Activated T-helper 17 cell treated with anti-CD3 and anti-CD28 coated beads, Interleukin-2, amount 50 U/mL, for 72 hours (primary cell): ENCODE data around the gene KCNJ4. TPM values are rescaled to one million over a fixed set of nuclear protein-coding genes. Genes with fewer than 3 reads are reported as not detected.

Source experiments
- ATAC-seq: fragments of 150-1000 bp; cut with Tn5 transposase; replicated peaks from 2 replicates; pipeline ENCODE4 v1.10.0; 2021; ENCODE audit warnings: mild to moderate bottlenecking, moderate library complexity
- H3K27ac Mint-ChIP-seq: one replicate; pipeline ENCODE4 v1.8.0; 2022; ENCODE audit warnings: mixed read lengths
- H3K27me3 Mint-ChIP-seq: one replicate; pipeline ENCODE4 v1.8.0; 2022; ENCODE audit warnings: mixed read lengths
- H3K36me3 Mint-ChIP-seq: one replicate; pipeline ENCODE4 v1.8.0; 2022; ENCODE audit warnings: low read depth, mild to moderate bottlenecking, mixed read lengths
- H3K4me1 Mint-ChIP-seq: one replicate; pipeline ENCODE4 v1.8.0; 2022; ENCODE audit warnings: mixed read lengths
- H3K4me3 Mint-ChIP-seq: one replicate; pipeline ENCODE4 v1.8.0; 2022; ENCODE audit warnings: mild to moderate bottlenecking, mixed read lengths
- H3K9me3 Mint-ChIP-seq: one replicate; pipeline ENCODE4 v1.8.0; 2022; ENCODE audit warnings: mixed read lengths
- total RNA-seq, 2 donors: library from RNA; stranded (reverse); gene quantifications; one replicate each; pipeline ENCODE4 v1.2.3, GENCODE V29; 2022

The KCNJ4 gene
- total RNA-seq, result not detected

- H3K27ac Mint-ChIP-seq, result no peak within 1 kb of the TSS
- ATAC-seq, result no peak
Measured at GRCh38 chr22:38455076-38455529, at the start of gene KCNJ4. Gene KCNJ4, minus strand, starts transcription at chr22:38455199. Its CDS starts 27,067 bp downstream, at chr22:38428132.

DNA sequence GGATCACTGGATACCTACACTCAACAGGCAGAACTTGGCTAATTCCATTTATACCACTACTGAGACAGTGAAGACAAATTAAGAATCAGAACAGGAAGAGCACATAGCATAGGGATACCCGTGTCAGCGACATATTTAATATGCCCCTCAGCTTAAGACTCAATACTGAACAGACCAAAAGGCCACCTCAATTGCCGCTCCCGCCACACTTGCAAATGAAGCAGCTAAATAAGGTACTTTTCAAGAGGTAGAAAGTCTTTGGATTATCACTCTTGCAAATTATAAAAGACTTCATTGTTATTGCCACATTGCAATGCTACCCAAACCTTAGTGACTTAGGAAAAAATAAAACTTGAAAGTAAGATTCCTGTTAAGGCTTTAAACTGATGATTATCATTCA is 48.0 kb upstream of the KCNJ4 start:
- H3K4me3 Mint-ChIP-seq, result peak overlapping the region; percentile 89
- H3K27ac Mint-ChIP-seq, result peak overlapping the region; percentile 97
- peaks cover 87% of the 10 kb centered on the region for H3K36me3 Mint-ChIP-seq
- H3K27me3 Mint-ChIP-seq, result no peaks in the 10 kb centered on the region
- H3K9me3 Mint-ChIP-seq, result no peaks in the 10 kb centered on the region
- ATAC-seq, result no peak
- H3K4me1 Mint-ChIP-seq, result peaks cover 44% of the 10 kb centered on the region

More at GRCh38 chr22:38455076-38455529, at the start of gene KCNJ4:
- H3K27me3 Mint-ChIP-seq, result peaks cover 50% of the 10 kb centered on the region
- no peaks in the 10 kb centered on the region for H3K9me3 Mint-ChIP-seq
- peak within 1 kb of the TSS; percentile 57 for H3K4me3 Mint-ChIP-seq
- peaks cover 8% of the 10 kb centered on the region for H3K36me3 Mint-ChIP-seq
- H3K4me1 Mint-ChIP-seq, result no peaks in the 10 kb centered on the region

DNA sequence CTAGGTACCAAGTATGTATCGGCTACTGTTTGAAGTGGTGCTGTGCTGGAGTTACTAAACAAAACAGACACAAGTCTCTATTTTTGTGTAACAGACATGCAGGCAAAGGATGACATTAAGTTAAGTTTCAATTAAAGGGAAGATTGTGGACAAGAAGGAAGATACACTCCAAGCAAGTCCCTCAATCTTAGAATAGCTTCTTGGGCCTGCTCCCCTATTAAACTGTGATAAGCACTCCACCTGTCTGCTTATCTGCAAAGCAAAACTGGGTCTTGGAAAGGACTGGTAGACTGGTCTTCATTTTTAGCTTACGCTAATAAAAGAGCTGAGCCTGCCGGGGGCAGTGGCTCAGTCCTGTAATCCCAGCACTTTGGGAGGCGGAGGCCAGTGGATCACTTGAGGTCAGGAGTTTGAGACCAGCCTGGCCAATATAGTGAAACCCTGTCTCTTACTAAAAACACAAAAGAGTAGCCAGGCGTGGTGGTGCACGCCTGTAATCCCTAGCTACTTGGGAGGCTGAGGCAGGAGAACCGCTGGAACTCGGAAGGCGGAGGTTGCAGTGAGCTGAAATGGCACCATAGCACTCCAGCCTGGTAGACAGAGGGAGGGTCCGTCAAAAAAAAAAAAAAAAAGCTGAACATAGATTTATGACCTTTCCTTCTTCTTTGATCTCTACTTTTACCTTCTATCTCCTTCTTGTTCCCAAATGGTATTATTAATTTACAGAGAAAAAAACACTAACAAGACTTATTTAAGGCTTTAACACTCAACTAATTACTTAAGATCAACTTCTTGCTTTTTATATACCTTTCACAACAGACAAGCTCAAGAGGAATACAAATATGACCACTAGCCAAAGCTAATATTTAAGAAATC is 47.0 kb upstream of the KCNJ4 start:
- no peak for ATAC-seq
- Mint-ChIP-seq H3K4me1 (peaks cover 44% of the 10 kb centered on the region), H3K36me3 (peaks cover 97% of the 10 kb centered on the region), H3K9me3 (no peaks in the 10 kb centered on the region), H3K27me3 (no peaks in the 10 kb centered on the region), H3K4me3 (peak overlapping the region; percentile 89), H3K27ac (peak overlapping the region; percentile 97)

DNA sequence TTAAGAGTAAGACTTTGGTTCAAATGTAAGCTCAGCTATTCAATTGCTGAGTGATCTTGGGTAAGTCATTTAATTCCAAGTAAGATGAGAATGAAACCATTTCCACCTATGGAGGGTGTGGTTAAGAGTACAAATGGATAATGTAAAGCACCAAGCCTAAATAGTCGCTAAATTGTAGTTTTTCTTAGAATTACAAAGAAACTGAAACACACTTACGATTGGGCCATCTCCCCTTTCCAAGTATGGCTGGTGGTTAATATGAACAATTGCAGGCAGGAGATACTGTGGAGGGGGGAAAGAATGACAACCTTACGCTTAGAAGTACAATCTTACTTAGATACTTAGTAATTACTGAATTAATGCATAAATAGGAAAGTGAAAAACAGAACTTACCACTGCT is 42.9 kb upstream of the KCNJ4 start:
- peaks cover 31% of the 10 kb centered on the region for H3K4me1 Mint-ChIP-seq
- H3K9me3 Mint-ChIP-seq, result no peaks in the 10 kb centered on the region
- H3K36me3 Mint-ChIP-seq, result peaks cover 100% of the 10 kb centered on the region
- H3K27ac Mint-ChIP-seq, result no peak overlapping the region
- H3K4me3 Mint-ChIP-seq, result peak overlapping the region; percentile 59
- H3K27me3 Mint-ChIP-seq, result no peaks in the 10 kb centered on the region
- peak; percentile 80 for ATAC-seq

- Mint-ChIP-seq H3K9me3 (no peaks in the 10 kb centered on the region), H3K4me3 (no peak overlapping the region), H3K27ac (no peak overlapping the region), H3K36me3 (peaks cover 100% of the 10 kb centered on the region), H3K4me1 (peaks cover 20% of the 10 kb centered on the region), H3K27me3 (no peaks in the 10 kb centered on the region)
- ATAC-seq, result no peak
Measured at GRCh38 chr22:38494939-38495338, 39.9 kb upstream of the KCNJ4 start.

- no peak overlapping the region for H3K27ac Mint-ChIP-seq
- H3K36me3 Mint-ChIP-seq, result peaks cover 100% of the 10 kb centered on the region
- peaks cover 23% of the 10 kb centered on the region for H3K4me1 Mint-ChIP-seq
- no peak for ATAC-seq
- no peaks in the 10 kb centered on the region for H3K9me3 Mint-ChIP-seq
- H3K4me3 Mint-ChIP-seq, result no peak overlapping the region
- H3K27me3 Mint-ChIP-seq, result no peaks in the 10 kb centered on the region
Measured at GRCh38 chr22:38494498-38494897, 39.5 kb upstream of the KCNJ4 start.

DNA sequence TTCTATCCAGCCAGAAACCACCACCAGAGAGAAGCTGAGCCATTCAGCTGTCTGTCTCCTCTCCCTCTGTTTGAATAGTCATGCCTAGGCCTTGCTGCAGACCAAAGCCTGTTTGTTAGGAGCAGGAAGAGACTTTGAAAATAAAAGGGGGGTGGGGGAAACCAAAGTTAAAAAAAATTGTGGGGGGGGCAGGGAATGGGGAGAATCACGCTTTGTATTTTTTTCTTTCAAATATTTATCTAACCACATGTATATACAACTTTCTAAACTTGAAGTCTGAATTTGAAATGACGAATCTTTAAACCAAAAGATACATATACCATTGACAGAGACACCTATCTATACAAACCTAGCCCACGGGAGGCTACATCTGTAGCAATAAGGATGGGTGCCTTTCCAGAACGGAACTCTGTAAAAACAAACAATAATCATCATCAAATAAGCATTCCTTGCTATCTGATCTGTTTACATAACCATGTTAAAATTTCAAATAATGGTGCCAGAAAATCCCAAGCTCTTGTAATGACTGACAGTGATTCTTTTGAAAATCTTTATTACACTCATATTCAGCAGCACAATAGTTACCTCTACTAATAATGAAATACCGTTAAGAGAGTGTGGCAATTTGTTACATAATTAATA is 36.8 kb upstream of the KCNJ4 start:
- H3K27ac Mint-ChIP-seq, result no peak overlapping the region
- no peak overlapping the region for H3K4me3 Mint-ChIP-seq
- H3K36me3 Mint-ChIP-seq, result peaks cover 100% of the 10 kb centered on the region
- no peaks in the 10 kb centered on the region for H3K27me3 Mint-ChIP-seq
- ATAC-seq, result no peak
- peaks cover 28% of the 10 kb centered on the region for H3K4me1 Mint-ChIP-seq
- no peaks in the 10 kb centered on the region for H3K9me3 Mint-ChIP-seq

- Mint-ChIP-seq H3K9me3 (no peaks in the 10 kb centered on the region), H3K4me1 (peaks cover 28% of the 10 kb centered on the region), H3K27me3 (no peaks in the 10 kb centered on the region), H3K36me3 (peaks cover 100% of the 10 kb centered on the region), H3K27ac (peak overlapping the region; percentile 87), H3K4me3 (peak overlapping the region; percentile 7)
- ATAC-seq, result no peak
Measured at GRCh38 chr22:38490915-38491314, 35.9 kb upstream of the KCNJ4 start.

GRCh38 chr22:38490475-38490874 is 35.5 kb upstream of the KCNJ4 start:
- Mint-ChIP-seq H3K36me3 (peaks cover 100% of the 10 kb centered on the region), H3K9me3 (no peaks in the 10 kb centered on the region), H3K27ac (peak overlapping the region; percentile 87), H3K4me3 (peak overlapping the region; percentile 7), H3K27me3 (no peaks in the 10 kb centered on the region), H3K4me1 (peaks cover 28% of the 10 kb centered on the region)
- no peak for ATAC-seq

GRCh38 chr22:38489561-38490145 is 34.7 kb upstream of the KCNJ4 start:
- H3K27ac Mint-ChIP-seq, result peak overlapping the region; percentile 68
- H3K36me3 Mint-ChIP-seq, result peaks cover 100% of the 10 kb centered on the region
- H3K27me3 Mint-ChIP-seq, result no peaks in the 10 kb centered on the region
- no peak for ATAC-seq
- H3K9me3 Mint-ChIP-seq, result no peaks in the 10 kb centered on the region
- H3K4me1 Mint-ChIP-seq, result peaks cover 25% of the 10 kb centered on the region
- peak overlapping the region; percentile 16 for H3K4me3 Mint-ChIP-seq

DNA sequence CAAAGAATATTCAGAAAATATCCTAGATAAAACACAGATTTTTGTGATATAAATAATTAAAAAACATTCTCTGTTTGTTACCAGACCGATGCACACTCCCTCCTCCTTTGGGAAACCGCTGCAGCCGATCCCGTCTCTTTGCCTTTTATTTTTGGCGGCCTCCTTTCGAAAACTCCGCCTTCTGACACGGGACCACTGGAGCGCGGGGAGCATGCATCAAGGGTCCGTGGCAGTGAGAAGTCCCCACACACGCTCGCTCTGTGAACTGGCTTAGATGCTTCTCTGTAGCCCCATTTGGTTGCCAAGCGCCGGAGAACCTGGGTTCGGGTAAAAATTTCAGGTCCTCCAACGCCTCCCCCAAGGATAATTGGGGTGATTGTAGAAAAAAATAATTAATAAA is 34.1 kb upstream of the KCNJ4 start:
- Mint-ChIP-seq H3K27me3 (no peaks in the 10 kb centered on the region), H3K36me3 (peaks cover 100% of the 10 kb centered on the region), H3K9me3 (no peaks in the 10 kb centered on the region), H3K27ac (peak overlapping the region; percentile 68), H3K4me3 (no peak overlapping the region), H3K4me1 (peaks cover 26% of the 10 kb centered on the region)
- no peak for ATAC-seq

DNA sequence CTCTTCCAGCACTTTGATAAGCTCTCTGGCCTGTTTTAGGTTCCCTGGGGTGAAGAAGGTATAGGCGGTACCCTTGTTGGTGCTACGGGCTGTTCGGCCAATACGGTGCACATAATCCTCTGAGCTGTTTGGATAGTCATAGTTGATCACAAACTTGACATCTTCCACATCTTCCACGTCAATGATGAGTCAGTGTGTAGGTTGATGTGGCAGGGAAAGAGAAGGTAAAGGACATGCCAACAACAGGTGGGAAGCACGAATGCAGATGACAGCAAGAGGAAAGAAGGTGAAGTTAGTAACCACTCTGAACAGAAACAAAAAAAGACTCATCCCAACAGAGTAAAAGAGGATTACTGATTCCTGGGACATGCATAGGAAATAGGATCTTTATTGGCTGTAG is 32.9 kb upstream of the KCNJ4 start:
- Mint-ChIP-seq H3K27me3 (no peaks in the 10 kb centered on the region), H3K27ac (peak overlapping the region; percentile 46), H3K9me3 (no peaks in the 10 kb centered on the region), H3K36me3 (peaks cover 100% of the 10 kb centered on the region), H3K4me3 (peak overlapping the region; percentile 3), H3K4me1 (peaks cover 28% of the 10 kb centered on the region)
- peak; percentile 82 for ATAC-seq

- H3K27ac Mint-ChIP-seq, result no peak overlapping the region
- no peak overlapping the region for H3K4me3 Mint-ChIP-seq
- no peak for ATAC-seq
- H3K9me3 Mint-ChIP-seq, result no peaks in the 10 kb centered on the region
- no peaks in the 10 kb centered on the region for H3K27me3 Mint-ChIP-seq
- peaks cover 27% of the 10 kb centered on the region for H3K4me1 Mint-ChIP-seq
- peaks cover 100% of the 10 kb centered on the region for H3K36me3 Mint-ChIP-seq
Measured at GRCh38 chr22:38485783-38486182, 30.8 kb upstream of the KCNJ4 start.

GRCh38 chr22:38484244-38484643 is 29.2 kb upstream of the KCNJ4 start:
- Mint-ChIP-seq H3K4me3 (no peak overlapping the region), H3K9me3 (no peaks in the 10 kb centered on the region), H3K27ac (peak overlapping the region; percentile 58), H3K4me1 (peaks cover 13% of the 10 kb centered on the region), H3K27me3 (no peaks in the 10 kb centered on the region), H3K36me3 (peaks cover 98% of the 10 kb centered on the region)
- ATAC-seq, result no peak
